ENCODE results near the gene EMSY.

GRCh38 chr11:76600124-76600655, 155.4 kb downstream of the EMSY start:
- TF ChIP-seq CTCF (IDR thresholded peaks at IDR 0.05 in 4 of 5, conservative IDR thresholded peaks at IDR 0.05 in 1 of 5): no peak
- TF ChIP-seq POLR2A (IDR thresholded peaks at IDR 0.05): no peak

Measured in gastrocnemius medialis (tissue), 4 donors.